Measurements from ENCODE around the gene CD2.

GRCh38 chr1:116755681-116756080 lies 1.5 kb downstream of the CD2 start:
- TF ChIP-seq POLR2AphosphoS5 (IDR thresholded peaks at IDR 0.05; ENCODE audit: borderline replicate concordance, low read depth, low read length) (no peak), EZH2 (IDR thresholded peaks at IDR 0.05) (no peak), FOXP2 (optimal IDR thresholded peaks at IDR 0.05; ENCODE audit: control extremely low read depth, extremely low read length, insufficient read depth) (no peak)

Data from SK-N-MC (cell line).